Upper lobe of left lung (tissue), 6 donors: ENCODE data around the gene ERCC6L. TPM values are rescaled to one million over a fixed set of nuclear protein-coding genes. Genes with fewer than 3 reads are reported as not detected.
A peak's percentile ranks its signal among the peaks of the same experiment; 100 is the strongest.

Experiments
- ATAC-seq, 2 donors: fragments of 200-7000 bp; cut with Tn5 transposase; one replicate each; pipeline ENCODE4 v1.9.1; 2022; ENCODE audit warnings: mild to moderate bottlenecking in 2 of 2, moderate library complexity in 2 of 2; ENCODE audit not compliant: low FRiP score in 2 of 2
- DNase-seq, 2 donors: peaks; one replicate each; pipeline ENCODE4 v3.0.0-alpha.2; 2019 to 2020
- H3K27ac ChIP-seq, 4 donors: fragments of 200-600 bp; sonication (generic); one replicate each; pipeline ENCODE4 v1.5.1; 2016 to 2019
- H3K27me3 ChIP-seq, 4 donors: fragments of 200-600 bp; sonication (generic); one replicate each; pipeline ENCODE4 v1.5.1; 2017 to 2019
- H3K36me3 ChIP-seq, 4 donors: fragments of 200-600 bp; sonication (generic); one replicate each; pipeline ENCODE4 v1.5.1; 2016 to 2019
- H3K4me1 ChIP-seq, 4 donors: fragments of 200-600 bp; sonication (generic); one replicate each; pipeline ENCODE4 v1.5.1; 2018 to 2019
- H3K4me3 ChIP-seq, 4 donors: fragments of 200-600 bp; sonication (generic); one replicate each; pipeline ENCODE4 v1.5.1; 2017 to 2019; ENCODE audit warnings: mild to moderate bottlenecking in 2 of 4, moderate library complexity in 1 of 4
- H3K9me3 ChIP-seq, 4 donors: fragments of 200-600 bp; sonication (generic); one replicate each; pipeline ENCODE4 v1.5.1; 2018 to 2019
- EP300 ChIP-seq, 4 donors: sonication (generic); formaldehyde crosslinking; IDR thresholded peaks; one replicate each; pipeline ENCODE4 v1.5.1; 2017; ENCODE audit warnings: antibody characterized with exemption in 4 of 4, control low read depth in 2 of 4
- POLR2A ChIP-seq, 4 donors: fragments of 450-650 bp; IDR thresholded peaks; one replicate each; pipeline ENCODE4 v1.5.1; 2016 to 2017; ENCODE audit warnings: antibody characterized with exemption in 4 of 4, mild to moderate bottlenecking in 2 of 4
- POLR2AphosphoS5 ChIP-seq, 2 donors: sonication (generic); formaldehyde crosslinking; IDR thresholded peaks; one replicate each; pipeline ENCODE4 v1.5.1; 2017; ENCODE audit warnings: antibody characterized with exemption in 2 of 2
- WGBS, 2 donors: methylation state at CpG; one replicate each; pipeline ENCODE4 v1.1.5; 2017 to 2018; 5-methylcytosine and 5-hydroxymethylcytosine counted together
- total RNA-seq, 6 donors: library from RNA; depleted of rRNA in 4 of 6; stranded (reverse); fragments of >200 nt in 4 of 6; gene quantifications; one replicate each; pipeline versions ENCODE4 v1.1.0 to v1.2.1, GENCODE V29; 2016 to 2021
- TF ChIP-seq, protein P1 (sequence below), 6 experiments: fragments of 450-650 bp in 4 of 6; fragments of 200-600 bp in 2 of 6; sonication (generic) in 2 of 6; IDR thresholded peaks; one replicate each; pipeline ENCODE4 v1.5.1; 2016 to 2019; ENCODE audit warnings: antibody characterized with exemption in 6 of 6
- donor health status: DM: no; HTN: no; CAD: no; lungs with moderate emphysema.
- donor health status: DM: no; HTN: yes; CAD: no; lungs with severe emphysema.

The ERCC6L gene
- total RNA-seq, 6 donors from 2014 or later = 0.14 to 0.44 (median 0.25) TPM; not detected in 2

DNA sequence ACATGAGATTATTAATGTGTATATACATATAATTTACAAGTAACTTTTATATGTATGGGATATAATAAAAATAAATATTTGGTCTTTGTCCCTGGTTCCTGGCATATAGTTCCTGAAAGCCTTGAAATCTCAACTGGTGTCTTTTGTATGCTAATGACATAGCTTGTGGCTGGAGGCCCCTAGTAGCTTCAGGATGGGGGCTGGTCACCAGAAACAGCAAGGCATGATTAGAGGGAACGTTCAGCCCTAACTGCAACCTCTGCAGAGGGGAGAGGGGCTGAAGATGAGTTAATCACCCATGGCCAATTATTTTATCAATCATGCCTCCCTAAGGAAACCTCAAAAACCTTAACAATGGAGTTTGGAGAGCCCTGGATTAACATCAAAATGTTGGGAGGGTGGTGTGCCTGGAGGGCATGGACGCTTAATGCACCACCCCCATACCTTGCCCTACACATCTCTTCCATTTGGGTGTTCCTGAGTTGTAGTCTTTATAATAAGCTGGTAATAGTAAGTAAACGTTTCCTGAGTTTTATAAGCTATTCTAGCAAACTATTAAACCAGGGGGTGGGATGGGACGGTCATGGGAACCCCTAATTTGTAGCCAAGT, 35.9 kb downstream of the ERCC6L start:
- no peak overlapping the region for H3K27ac ChIP-seq
- no peaks in the 10 kb centered on the region for H3K27me3 ChIP-seq
- DNase-seq (no peak), ATAC-seq (no peak)
- H3K36me3 ChIP-seq = peaks cover 0 to 20% (median 7%) of the 10 kb centered on the region in 4 donors
- H3K4me1 ChIP-seq = no peaks in the 10 kb centered on the region
- H3K4me3 ChIP-seq = no peak overlapping the region
- WGBS, 2 donors = 61 to 85% methylated on average over 3 to 4 of the region's 4 CpGs
- H3K9me3 ChIP-seq = no peaks in the 10 kb centered on the region
- no peak for TF ChIP-seq POLR2A (IDR thresholded peaks at IDR 0.05)
- TF ChIP-seq POLR2AphosphoS5 (IDR thresholded peaks at IDR 0.05) = no peak
- TF ChIP-seq, protein P1, sequence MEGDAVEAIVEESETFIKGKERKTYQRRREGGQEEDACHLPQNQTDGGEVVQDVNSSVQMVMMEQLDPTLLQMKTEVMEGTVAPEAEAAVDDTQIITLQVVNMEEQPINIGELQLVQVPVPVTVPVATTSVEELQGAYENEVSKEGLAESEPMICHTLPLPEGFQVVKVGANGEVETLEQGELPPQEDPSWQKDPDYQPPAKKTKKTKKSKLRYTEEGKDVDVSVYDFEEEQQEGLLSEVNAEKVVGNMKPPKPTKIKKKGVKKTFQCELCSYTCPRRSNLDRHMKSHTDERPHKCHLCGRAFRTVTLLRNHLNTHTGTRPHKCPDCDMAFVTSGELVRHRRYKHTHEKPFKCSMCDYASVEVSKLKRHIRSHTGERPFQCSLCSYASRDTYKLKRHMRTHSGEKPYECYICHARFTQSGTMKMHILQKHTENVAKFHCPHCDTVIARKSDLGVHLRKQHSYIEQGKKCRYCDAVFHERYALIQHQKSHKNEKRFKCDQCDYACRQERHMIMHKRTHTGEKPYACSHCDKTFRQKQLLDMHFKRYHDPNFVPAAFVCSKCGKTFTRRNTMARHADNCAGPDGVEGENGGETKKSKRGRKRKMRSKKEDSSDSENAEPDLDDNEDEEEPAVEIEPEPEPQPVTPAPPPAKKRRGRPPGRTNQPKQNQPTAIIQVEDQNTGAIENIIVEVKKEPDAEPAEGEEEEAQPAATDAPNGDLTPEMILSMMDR (IDR thresholded peaks at IDR 0.05) = no peak
- no peak for TF ChIP-seq EP300 (IDR thresholded peaks at IDR 0.05)

DNA sequence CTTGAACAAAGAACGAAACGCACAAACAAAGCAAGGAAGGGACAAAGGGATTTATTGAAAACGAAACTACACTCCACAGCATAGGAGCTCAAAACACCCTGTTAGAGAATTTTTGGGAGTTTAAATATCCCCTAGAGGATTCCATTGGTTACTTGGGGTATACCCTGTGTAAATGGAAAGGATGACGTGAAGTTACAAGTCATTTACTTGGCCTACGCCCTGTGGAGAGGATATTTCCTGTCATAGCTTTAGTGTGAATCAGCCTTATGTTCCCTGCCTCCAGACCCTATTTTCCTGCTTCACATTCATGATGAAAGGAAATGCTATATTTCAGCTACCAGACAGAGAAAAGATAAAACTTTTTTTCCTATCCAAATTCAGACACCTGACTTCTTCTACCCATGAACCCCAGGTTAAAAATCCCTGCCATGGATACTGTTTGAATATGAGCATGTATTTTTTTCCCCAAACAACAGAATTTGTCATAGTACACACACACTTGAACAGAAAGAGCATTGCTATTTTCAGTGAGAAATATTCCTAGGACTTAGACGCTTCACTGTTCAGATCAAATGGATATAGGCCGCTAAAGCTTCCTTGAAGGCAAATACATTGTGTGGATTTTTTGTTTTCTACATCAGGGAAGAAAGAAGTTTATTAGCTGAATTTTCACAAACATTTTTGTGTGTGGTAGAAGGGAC, 36.8 kb downstream of the ERCC6L start:
- H3K4me1 ChIP-seq = no peaks in the 10 kb centered on the region
- H3K4me3 ChIP-seq = no peak overlapping the region
- H3K27me3 ChIP-seq = no peaks in the 10 kb centered on the region
- H3K9me3 ChIP-seq = no peaks in the 10 kb centered on the region
- TF ChIP-seq POLR2A (IDR thresholded peaks at IDR 0.05) = no peak
- TF ChIP-seq EP300 (IDR thresholded peaks at IDR 0.05) = no peak
- TF ChIP-seq, protein P1 (IDR thresholded peaks at IDR 0.05) = no peak
- no peak for TF ChIP-seq POLR2AphosphoS5 (IDR thresholded peaks at IDR 0.05)
- DNase-seq (no peak), ATAC-seq (peak in 1 of 2 donors; percentile 49)
- H3K36me3 ChIP-seq = peaks cover 0 to 23% (median 10%) of the 10 kb centered on the region in 4 donors
- H3K27ac ChIP-seq = no peak overlapping the region
- 76 to 80% methylated on average over 7 of the region's 7 CpGs for WGBS, 2 donors

DNA sequence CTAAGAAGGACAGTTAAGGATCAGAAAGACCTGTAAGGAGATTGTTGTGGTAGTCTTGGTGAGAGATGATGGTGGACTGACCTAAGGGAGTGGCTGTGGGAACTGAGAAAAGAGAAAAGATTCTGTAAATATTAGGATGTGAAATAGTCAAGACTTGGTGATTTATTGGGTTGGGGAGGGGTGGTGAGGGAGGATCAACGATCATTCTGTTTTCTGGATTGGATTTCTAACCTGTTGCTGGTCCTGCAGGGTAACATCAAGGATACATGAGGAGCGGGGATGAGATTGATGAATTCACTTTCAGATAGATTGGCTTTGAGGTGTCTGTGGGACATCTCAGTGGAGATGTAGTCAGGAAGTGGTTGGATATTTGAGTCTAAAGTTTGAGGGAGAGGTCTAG, 55.9 kb downstream of the ERCC6L start:
- no peak for ATAC-seq
- H3K4me3 ChIP-seq = no peak overlapping the region

DNA sequence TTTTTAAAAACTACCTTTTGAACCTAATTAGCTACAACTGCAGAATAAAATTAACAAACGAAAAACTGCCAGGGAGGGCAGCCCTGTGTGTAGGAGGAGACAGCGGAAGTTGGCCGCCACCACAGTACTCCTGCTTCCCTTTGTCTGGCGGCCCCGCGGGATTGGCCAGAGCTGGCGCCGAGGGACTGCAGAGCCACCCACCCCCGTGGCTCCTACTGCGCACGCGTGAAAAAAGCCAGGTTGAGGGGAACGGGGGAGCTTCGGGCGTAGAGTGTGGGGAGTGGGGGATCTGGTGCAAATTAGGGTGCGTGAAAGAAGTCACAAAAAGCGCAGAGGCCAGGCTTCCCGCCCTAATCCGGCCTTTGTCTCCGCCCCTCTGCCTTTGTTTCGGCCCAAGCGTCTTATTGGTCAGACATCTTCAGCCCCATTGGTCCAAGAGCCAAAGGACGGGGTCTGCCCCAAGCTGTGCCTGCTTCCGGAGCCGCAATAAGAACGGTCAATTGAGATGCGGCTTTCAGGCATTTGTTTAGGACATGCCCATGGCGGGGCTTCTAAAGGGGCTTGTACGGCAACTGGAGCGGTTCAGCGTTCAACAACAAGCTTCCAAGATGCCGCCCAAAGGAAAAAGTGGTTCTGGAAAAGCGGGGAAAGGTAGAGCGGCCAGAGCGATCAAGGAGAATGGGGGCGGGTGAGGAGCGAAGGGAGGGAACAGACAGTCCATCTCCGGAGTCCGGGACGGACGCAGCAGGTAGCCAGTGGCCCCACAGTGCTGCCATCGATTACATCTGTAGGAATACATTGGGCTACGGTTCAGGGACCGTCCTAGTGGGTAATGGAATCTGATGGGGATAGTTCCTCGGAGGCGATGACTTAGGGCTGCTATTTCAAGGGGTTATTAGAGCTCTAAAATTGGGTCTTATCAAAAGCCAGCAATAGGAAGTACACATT, 57.4 kb downstream of the ERCC6L start, which contains the start of gene PIN4:
Gene PIN4, plus strand, starts transcription at position 580 of the 948 bp plus-strand sequence. Its CDS starts 29 bp downstream, at position 609.
- no peaks in the 10 kb centered on the region for H3K27me3 ChIP-seq
- peak within 1 kb of the TSS; percentile 32 to 76 (median 60) for H3K4me3 ChIP-seq
- H3K4me1 ChIP-seq = peaks cover 5 to 14% (median 6%) of the 10 kb centered on the region in 4 donors
- H3K36me3 ChIP-seq = no peaks in the 10 kb centered on the region
- ATAC-seq = peak; percentile 98 to 100
- WGBS, 2 donors = 0 to 25% methylated on average over 9 to 46 of the region's 46 CpGs
- no peaks in the 10 kb centered on the region for H3K9me3 ChIP-seq
- peak; percentile 32 to 55 for TF ChIP-seq POLR2AphosphoS5 (IDR thresholded peaks at IDR 0.05)
- TF ChIP-seq, protein P1 (IDR thresholded peaks at IDR 0.05) = no peak
- peak in 1 of 4 donors; percentile 65 for TF ChIP-seq POLR2A (IDR thresholded peaks at IDR 0.05)
- DNase-seq = peak; percentile 88 to 92
- peak within 1 kb of the TSS; percentile 63 to 85 (median 76) for H3K27ac ChIP-seq

More for the DNA sequence above, 55.9 kb downstream of the ERCC6L start:
- no peak for TF ChIP-seq POLR2AphosphoS5 (IDR thresholded peaks at IDR 0.05)
- no peak for TF ChIP-seq POLR2A (IDR thresholded peaks at IDR 0.05)
- TF ChIP-seq, protein P1 (IDR thresholded peaks at IDR 0.05) = no peak
- TF ChIP-seq EP300 (IDR thresholded peaks at IDR 0.05) = no peak
- no peaks in the 10 kb centered on the region for H3K9me3 ChIP-seq
- no peak overlapping the region for H3K27ac ChIP-seq
- no peaks in the 10 kb centered on the region for H3K27me3 ChIP-seq
- 85 to 97% methylated on average over 2 of the region's 2 CpGs for WGBS, 2 donors
- peaks cover 0 to 9% (median 0%) of the 10 kb centered on the region in 4 donors for H3K36me3 ChIP-seq
- peaks cover 5 to 14% (median 6%) of the 10 kb centered on the region in 4 donors for H3K4me1 ChIP-seq
- DNase-seq = no peak
